ENCODE measurements around the gene ZNF205. TPM values are rescaled to one million over a fixed set of nuclear protein-coding genes. Genes with fewer than 3 reads are reported as not detected.

ZNF205 gene
- total RNA-seq, 2 donors from 2014 or later, result 10.5 to 12.4 TPM

DNA sequence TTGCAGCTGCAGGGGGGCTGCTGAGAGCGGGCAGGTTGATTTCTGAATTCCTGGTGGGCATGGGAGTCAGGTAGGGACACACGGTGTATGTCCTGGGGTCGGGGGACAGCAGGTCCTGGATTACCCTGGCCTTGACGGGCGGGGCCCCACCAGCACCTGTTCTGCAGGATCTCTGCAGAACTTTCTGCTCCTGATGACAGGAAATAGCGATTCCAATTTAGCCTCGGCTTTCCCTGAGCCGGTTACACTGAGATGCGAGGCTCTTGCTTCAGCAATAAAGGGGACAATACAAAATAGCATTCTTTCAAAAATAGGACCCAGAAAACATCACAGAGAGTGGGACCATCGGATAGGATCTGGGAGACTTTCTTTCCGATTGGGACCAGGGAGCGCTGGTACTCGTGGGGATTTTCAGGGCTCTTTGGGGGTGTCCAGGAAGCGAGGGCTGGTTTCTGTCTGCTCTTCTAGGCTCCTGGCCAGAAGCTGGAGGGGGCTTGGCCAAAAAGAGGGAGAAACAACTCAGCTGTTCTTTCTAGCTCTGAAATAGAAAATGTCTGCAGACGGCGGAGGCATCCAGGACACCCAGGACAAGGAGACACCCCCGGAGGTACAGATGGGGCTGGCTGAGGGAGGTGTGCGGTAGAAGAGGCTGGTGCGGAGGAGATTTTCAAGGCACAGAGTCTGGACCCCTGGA is 642 bp downstream of the ZNF205 start:
- Histone ChIP-seq H3K9me3 (no peaks in the 10 kb centered on the region), H3K27ac (peak overlapping the region; percentile 52 to 71), H3K36me3 (peaks cover 13% of the 10 kb centered on the region), H3K4me3 (peak overlapping the region; percentile 67 to 75), H3K4me1 (peaks cover 0 to 25% of the 10 kb centered on the region in 2 donors), H3K27me3 (no peaks in the 10 kb centered on the region)
- DNase-seq (ENCODE audit: low spot score), result no peak
- TF ChIP-seq CTCF (IDR thresholded peaks at IDR 0.05), result no peak

GRCh38 chr16:3113765-3114479 is 1.5 kb downstream of the ZNF205 start:
- no peak for DNase-seq (ENCODE audit: low spot score)
- no peaks in the 10 kb centered on the region for H3K27me3 ChIP-seq
- peak overlapping the region in 1 of 2 donors; percentile 7 for H3K27ac ChIP-seq
- peaks cover 22% of the 10 kb centered on the region for H3K36me3 ChIP-seq
- H3K9me3 ChIP-seq, result no peaks in the 10 kb centered on the region
- peak overlapping the region in 1 of 2 donors; percentile 75 for H3K4me3 ChIP-seq
- H3K4me1 ChIP-seq, result peaks cover 0 to 25% of the 10 kb centered on the region in 2 donors
- no peak for TF ChIP-seq CTCF (IDR thresholded peaks at IDR 0.05)

DNA sequence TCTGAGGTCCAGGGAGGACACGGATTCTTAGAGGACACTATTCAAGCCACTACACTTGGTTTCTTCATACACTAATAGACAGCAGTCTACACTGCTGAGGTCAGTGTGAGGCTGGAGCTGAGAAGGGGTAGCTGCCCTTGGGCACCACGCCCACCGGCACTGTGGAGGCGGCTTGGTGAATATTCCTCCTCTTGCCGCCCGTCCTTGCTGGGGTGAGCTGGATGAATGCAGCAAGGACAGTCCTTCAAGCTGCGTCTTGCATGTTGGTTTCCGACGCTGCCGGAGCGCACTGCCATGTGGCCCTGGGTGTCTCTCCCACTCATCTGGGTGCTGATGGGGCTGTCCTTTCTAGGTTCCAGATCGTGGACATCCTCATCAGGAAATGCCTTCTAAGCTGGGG is 2.6 kb downstream of the ZNF205 start:
- H3K36me3 ChIP-seq, result peaks cover 32% of the 10 kb centered on the region
- no peaks in the 10 kb centered on the region for H3K9me3 ChIP-seq
- DNase-seq (ENCODE audit: low spot score), result no peak
- H3K27ac ChIP-seq, result no peak overlapping the region
- no peaks in the 10 kb centered on the region for H3K27me3 ChIP-seq
- no peak overlapping the region for H3K4me3 ChIP-seq
- TF ChIP-seq CTCF (IDR thresholded peaks at IDR 0.05), result no peak
- peaks cover 0 to 25% of the 10 kb centered on the region in 2 donors for H3K4me1 ChIP-seq

GRCh38 chr16:3115561-3115960 is 3.2 kb downstream of the ZNF205 start:
- Histone ChIP-seq H3K27ac (no peak overlapping the region), H3K4me1 (peaks cover 0 to 25% of the 10 kb centered on the region in 2 donors), H3K4me3 (no peak overlapping the region), H3K36me3 (peaks cover 37% of the 10 kb centered on the region), H3K27me3 (no peaks in the 10 kb centered on the region), H3K9me3 (no peaks in the 10 kb centered on the region)
- no peak for DNase-seq (ENCODE audit: low spot score)
- TF ChIP-seq CTCF (IDR thresholded peaks at IDR 0.05), result no peak

DNA sequence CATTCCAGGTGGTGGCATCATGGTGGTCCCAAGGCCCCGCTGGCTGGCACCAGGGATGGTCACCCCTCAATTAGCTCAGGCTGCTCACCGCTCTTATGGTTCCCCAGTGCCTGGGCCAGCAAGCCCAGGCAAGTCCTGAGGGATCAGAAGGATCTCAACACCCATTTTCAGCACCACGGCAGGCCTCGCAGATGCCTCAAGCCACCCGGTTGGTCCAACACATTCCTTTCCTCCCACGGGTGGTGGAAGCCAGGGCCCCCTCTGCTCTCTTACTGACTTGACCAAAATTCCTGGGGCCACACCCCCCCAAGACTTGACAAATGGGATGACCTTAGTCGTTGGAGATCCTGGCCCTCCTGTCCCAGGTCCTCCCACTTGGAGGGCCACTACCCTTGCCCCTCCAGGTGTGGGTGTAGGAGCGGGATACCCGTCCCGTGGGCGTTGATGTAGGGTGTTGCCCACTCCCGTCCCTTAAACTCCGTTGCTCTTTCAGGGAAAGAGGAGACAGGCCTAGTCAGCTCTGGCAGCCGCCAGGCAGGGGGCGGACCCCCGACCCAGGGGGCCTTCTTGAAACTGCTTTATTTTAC is 5.9 kb downstream of the ZNF205 start:
- H3K4me1 ChIP-seq, result peaks cover 0 to 11% of the 10 kb centered on the region in 2 donors
- DNase-seq (ENCODE audit: low spot score), result no peak
- peaks cover 37% of the 10 kb centered on the region for H3K36me3 ChIP-seq

More for the DNA sequence above, 5.9 kb downstream of the ZNF205 start:
- H3K4me3 ChIP-seq, result no peak overlapping the region
- H3K27me3 ChIP-seq, result no peaks in the 10 kb centered on the region
- no peaks in the 10 kb centered on the region for H3K9me3 ChIP-seq
- no peak for TF ChIP-seq CTCF (IDR thresholded peaks at IDR 0.05)
- no peak overlapping the region for H3K27ac ChIP-seq

Measured in right atrium auricular region (tissue), 2 donors.